SK-N-SH (cell line): Measurements from ENCODE around the gene PDE4D. TPM values are rescaled to one million over a fixed set of nuclear protein-coding genes. Genes with fewer than 3 reads are reported as not detected.

Experiments used
- CTCF ChIA-PET: fragments of 300-600, 350-600 bp; formaldehyde crosslinking; extraction: SDS; loops from one replicate; lab custom pipeline; 2021; lab: Yijun Ruan, JAX
- POLR2A ChIA-PET: fragments of 350-600 bp; sonication (Branson Sonifier 250); formaldehyde crosslinking; extraction: SDS; loops from one replicate; lab custom pipeline; 2020; ENCODE audit warnings: antibody characterized with exemption, inconsistent platforms; lab: Yijun Ruan, JAX
- DNase-seq: peaks from one replicate; pipeline ENCODE4 v3.0.0; 2012
- H2AFZ ChIP-seq: fragments of 200-600 bp; sonication (generic); 2 replicates; pipeline ENCODE4 v1.8.1; 2016; ENCODE audit warnings: antibody characterized with exemption, mild to moderate bottlenecking, low read depth
- H3F3A ChIP-seq: fragments of 200-600 bp; sonication (generic); replicated peaks from 2 replicates; pipeline ENCODE3; 2016; ENCODE audit warnings: antibody characterized with exemption, mild to moderate bottlenecking; ENCODE audit not compliant: insufficient read depth
- H3K27ac ChIP-seq, 2 experiments: fragments of 200-500 bp in 1 of 2; fragments of 200-600 bp in 1 of 2; sonication (Bioruptor generic) in 1 of 2; sonication (generic), shearing (Covaris generic) in 1 of 2; 2 replicates each; pipeline versions ENCODE4 v1.5.1 to v1.6.1; 2014 to 2016; ENCODE audit warnings: low read depth in 2 of 2, inconsistent platforms in 1 of 2, low read length in 1 of 2, mild to moderate bottlenecking in 1 of 2, mixed read lengths in 1 of 2
- H3K27me3 ChIP-seq: fragments of 200-600 bp; sonication (generic), shearing (Covaris generic); 2 replicates; pipeline ENCODE4 v1.6.1; 2016; ENCODE audit warnings: mixed run types; ENCODE audit not compliant: insufficient read depth
- H3K36me3 ChIP-seq, 2 experiments: fragments of 200-500 bp in 1 of 2; fragments of 200-600 bp in 1 of 2; sonication (Bioruptor generic) in 1 of 2; sonication (generic) in 1 of 2; replicated peaks in 1 of 2; 2 replicates each; pipeline versions ENCODE3 to v1.5.1; 2014 to 2016; ENCODE audit warnings: low read length in 1 of 2, mild to moderate bottlenecking in 1 of 2; ENCODE audit not compliant: insufficient read depth in 2 of 2, control insufficient read depth in 1 of 2
- H3K4me1 ChIP-seq, 2 experiments: fragments of 200-500 bp in 1 of 2; fragments of 200-600 bp in 1 of 2; sonication (Bioruptor generic) in 1 of 2; sonication (generic), shearing (Covaris generic) in 1 of 2; 2 replicates each; pipeline versions ENCODE4 v1.5.1 to v1.6.1; 2014 to 2016; ENCODE audit warnings: low read depth in 1 of 2, low read length in 1 of 2, mixed run types in 1 of 2; ENCODE audit not compliant: insufficient read depth in 2 of 2, control insufficient read depth in 1 of 2
- H3K4me2 ChIP-seq: fragments of 200-600 bp; sonication (generic), shearing (Covaris generic); 2 replicates; pipeline ENCODE4 v1.6.1; 2017; ENCODE audit warnings: mixed run types
- H3K4me3 ChIP-seq, 2 experiments: fragments of 200-500 bp in 1 of 2; fragments of 200-600 bp in 1 of 2; sonication (Bioruptor generic) in 1 of 2; sonication (generic), shearing (Covaris generic) in 1 of 2; 2 replicates each; pipeline versions ENCODE4 v1.5.1 to v1.8.1; 2014 to 2016; ENCODE audit warnings: low read depth in 2 of 2, inconsistent platforms in 1 of 2, low read length in 1 of 2, mild to moderate bottlenecking in 1 of 2, mixed read lengths in 1 of 2, moderate library complexity in 1 of 2
- H3K79me2 ChIP-seq: fragments of 200-600 bp; sonication (generic); 2 replicates; pipeline ENCODE4 v1.8.1; 2017; ENCODE audit warnings: mild to moderate bottlenecking; ENCODE audit not compliant: insufficient read depth
- H3K9ac ChIP-seq: fragments of 200-600 bp; sonication (generic); 2 replicates; pipeline ENCODE4 v1.6.1; 2017; ENCODE audit warnings: mixed run types
- H3K9me2 ChIP-seq: fragments of 200-600 bp; sonication (generic); 2 replicates; pipeline ENCODE4 v1.6.1; 2017; ENCODE audit warnings: mixed run types
- H3K9me3 ChIP-seq: fragments of 200-600 bp; sonication (generic); 2 replicates; pipeline ENCODE4 v1.6.1; 2017; ENCODE audit warnings: mixed run types, mild to moderate bottlenecking, moderate library complexity
- H4K20me1 ChIP-seq: fragments of 200-600 bp; sonication (generic); 2 replicates; pipeline ENCODE4 v1.6.1; 2017; ENCODE audit warnings: mild to moderate bottlenecking, mixed run types; ENCODE audit not compliant: insufficient read depth
- ELF1 ChIP-seq: IDR thresholded peaks from 2 replicates; pipeline ENCODE4 v1.4.0; 2012
- EP300 ChIP-seq, 2 experiments: IDR thresholded peaks; 2 replicates each; pipeline versions ENCODE4 v1.4.0 to v1.6.1; 2012; ENCODE audit warnings: borderline replicate concordance in 1 of 2, low read depth in 1 of 2, low read length in 1 of 2
- GABPA ChIP-seq: IDR thresholded peaks from 2 replicates; pipeline ENCODE4 v1.4.0; 2012; ENCODE audit warnings: low read depth, mild to moderate bottlenecking
- GATA2 ChIP-seq: sonication (generic); formaldehyde crosslinking; IDR thresholded peaks from 2 replicates; pipeline ENCODE4 v1.5.0; 2020; ENCODE audit warnings: mild to moderate bottlenecking, missing genetic modification reagents
- IRF3 ChIP-seq: fragments of 150-350 bp; IDR thresholded peaks from 2 replicates; pipeline ENCODE4 v1.6.1; 2016; ENCODE audit warnings: mild to moderate bottlenecking, low read depth, low read length
- JUND ChIP-seq: IDR thresholded peaks from 2 replicates; pipeline ENCODE4 v1.4.0; 2012
- NFIC ChIP-seq: IDR thresholded peaks from 2 replicates; pipeline ENCODE4 v1.4.0; 2012; ENCODE audit warnings: borderline replicate concordance
- NRF1 ChIP-seq: IDR thresholded peaks from 2 replicates; pipeline ENCODE4 v1.6.1; 2012; ENCODE audit warnings: low read depth, mild to moderate bottlenecking, low read length
- POLR2AphosphoS5 ChIP-seq: IDR thresholded peaks from 2 replicates; pipeline ENCODE4 v1.6.1; 2012; ENCODE audit warnings: low read depth, low read length
- RCOR1 ChIP-seq: fragments of 150-350 bp; IDR thresholded peaks from 2 replicates; pipeline ENCODE4 v1.6.1; 2017; ENCODE audit warnings: antibody characterized with exemption, low read length
- REST ChIP-seq: IDR thresholded peaks from 2 replicates; pipeline ENCODE4 v1.6.1; 2012; ENCODE audit warnings: mild to moderate bottlenecking, low read depth, low read length, moderate library complexity
- RXRA ChIP-seq: IDR thresholded peaks from 2 replicates; pipeline ENCODE4 v1.4.0; 2012; ENCODE audit warnings: low read depth, mild to moderate bottlenecking, borderline replicate concordance
- SIN3A ChIP-seq: IDR thresholded peaks from 2 replicates; pipeline ENCODE4 v1.6.1; 2012; ENCODE audit warnings: low read depth, mild to moderate bottlenecking, low read length, moderate library complexity, borderline replicate concordance
- SMC3 ChIP-seq: IDR thresholded peaks from 2 replicates; pipeline ENCODE4 v1.6.1; 2012; ENCODE audit warnings: low read depth, low read length, improper control_type of control experiment
- TAF1 ChIP-seq: IDR thresholded peaks from 2 replicates; pipeline ENCODE4 v1.6.1; 2012; ENCODE audit warnings: low read depth, mild to moderate bottlenecking, low read length, moderate library complexity, borderline replicate concordance
- TEAD4 ChIP-seq: IDR thresholded peaks from 2 replicates; pipeline ENCODE4 v1.4.0; 2012; ENCODE audit warnings: mild to moderate bottlenecking, borderline replicate concordance; ENCODE audit not compliant: insufficient read depth
- USF1 ChIP-seq: IDR thresholded peaks from 2 replicates; pipeline ENCODE4 v1.4.0; 2012; ENCODE audit warnings: low read depth, borderline replicate concordance
- USF2 ChIP-seq: fragments of 150-350 bp; IDR thresholded peaks from 2 replicates; pipeline ENCODE4 v1.6.1; 2017; ENCODE audit warnings: antibody characterized with exemption, low read length, low read depth, borderline replicate concordance
- YY1 ChIP-seq: IDR thresholded peaks from 2 replicates; pipeline ENCODE4 v1.4.0; 2012; ENCODE audit warnings: low read depth, mild to moderate bottlenecking
- ZBTB33 ChIP-seq: IDR thresholded peaks from 2 replicates; pipeline ENCODE4 v1.4.0; 2012; ENCODE audit warnings: low read depth, borderline replicate concordance
- WGBS: methylation state at CpG from one replicate; pipeline ENCODE4 v1.1.6; 2017; ENCODE audit warnings: low lambda C conversion rate; 5-methylcytosine and 5-hydroxymethylcytosine counted together
- polyA plus RNA-seq, 3 experiments: library from polyadenylated mRNA; depleted of rRNA; stranded (reverse); fragments of >200 nt; gene quantifications; 2 replicates each; pipeline ENCODE4 v1.2.3, GENCODE V29; 2012

Gene PDE4D
- polyA plus RNA-seq, 1 of the 3 experiments (the other 2 are of a cell fraction) = 2.4 TPM

GRCh38 chr5:59817536-59817935 lies 76.0 kb downstream of the PDE4D start:
- CTCF ChIA-PET = interaction anchor here (1.1 to 1.2 kb wide), 3 partner anchors 106 to 567 kb away, joined by 3 to 4 read pairs (median 3); no protein-coding TSS in a partner anchor
- H3K4me1 ChIP-seq = peaks cover 0 to 5% of the 10 kb centered on the region in 2 experiments; a peak in 1 of 4 replicates
- no peaks in the 10 kb centered on the region for H3K9me3 ChIP-seq
- H3K9ac ChIP-seq = no peak overlapping the region
- POLR2A ChIA-PET = no interaction called here
- no peaks in the 10 kb centered on the region for H3K9me2 ChIP-seq
- WGBS = 100% methylated on average over 6 of the region's 6 CpGs
- H2AFZ ChIP-seq = no peak overlapping the region
- no peak for DNase-seq
- H3K27me3 ChIP-seq = no peaks in the 10 kb centered on the region
- H3F3A ChIP-seq = no peaks in the 10 kb centered on the region
- no peaks in the 10 kb centered on the region for H3K79me2 ChIP-seq
- no peaks in the 10 kb centered on the region for H3K36me3 ChIP-seq
- H3K4me3 ChIP-seq = no peak overlapping the region
- no peak for TF ChIP-seq RCOR1
- TF ChIP-seq USF2 = no peak
- no peak for TF ChIP-seq GABPA
- TF ChIP-seq TEAD4 = no peak
- TF ChIP-seq EP300 (IDR thresholded peaks at IDR 0.05; ENCODE audit: borderline replicate concordance in 1 of 2, low read depth in 1 of 2, low read length in 1 of 2) = no peak
- no peak for TF ChIP-seq RXRA
- TF ChIP-seq NFIC = no peak
- no peak for TF ChIP-seq ZBTB33
- TF ChIP-seq SMC3 = no peak
- TF ChIP-seq REST = no peak
- no peak for TF ChIP-seq ELF1
- TF ChIP-seq GATA2 = no peak
- TF ChIP-seq IRF3 = no peak
- no peak for TF ChIP-seq SIN3A
- TF ChIP-seq JUND = no peak
- TF ChIP-seq USF1 = no peak
- TF ChIP-seq TAF1 = no peak
- no peak for TF ChIP-seq NRF1
- TF ChIP-seq POLR2AphosphoS5 = no peak
- no peak for TF ChIP-seq YY1
- no peak overlapping the region for H3K4me2 ChIP-seq
- H3K27ac ChIP-seq = no peak overlapping the region
- no peaks in the 10 kb centered on the region for H4K20me1 ChIP-seq
